HepG2 (cell line): Measurements from ENCODE around the gene HELZ2. TPM values are rescaled to one million over a fixed set of nuclear protein-coding genes. Genes with fewer than 3 reads are reported as not detected.

Source experiments
- ATAC-seq: fragments of 200-7000 bp; cut with Tn5 transposase; 3 replicates; pipeline ENCODE4 v1.9.1; 2020; ENCODE audit warnings: mild to moderate bottlenecking, moderate library complexity
- BruUV-seq: library from RNA; stranded (reverse); fragments of 400-500 nt; replicated peaks from 2 replicates; lab custom pipeline; 2021; lab: Mats Ljungman, UMichigan
- CTCF ChIA-PET: fragments of 300-600 bp; formaldehyde crosslinking; extraction: SDS; loops from one replicate; lab custom pipeline; 2021; ENCODE audit warnings: low total read pairs, inconsistent platforms, low intra/inter-chr PET ratio; lab: Yijun Ruan, JAX
- POLR2A ChIA-PET: fragments of 350-600 bp; sonication (Branson Sonifier 250); formaldehyde crosslinking; loops from one replicate; lab custom pipeline; 2020; ENCODE audit warnings: antibody characterized with exemption, inconsistent platforms; lab: Yijun Ruan, JAX
- DNase-seq: peaks from one replicate; pipeline ENCODE4 v3.0.0-alpha.2; 2015; ENCODE audit warnings: low spot score
- FAIRE-seq: peaks from 3 replicates; lab custom pipeline; 2011; peaks lifted over from hg19 to GRCh38; lab: Jason Lieb, UNC
- H2AFZ ChIP-seq: one replicate; pipeline ENCODE4 v1.6.1; 2011; ENCODE audit warnings: low read length, inconsistent platforms
- H3K27ac ChIP-seq: fragments of 300-600 bp; 3 replicates; pipeline ENCODE4 v1.8.0; 2011; ENCODE audit warnings: mixed run types, mild to moderate bottlenecking, mixed read lengths, low read length, inconsistent platforms; ENCODE audit not compliant: insufficient read depth; ENCODE audit errors: extremely low read length
- H3K27me3 ChIP-seq, 2 experiments: fragments of 200-600 bp in 1 of 2; 2 replicates in 1 of 2; 3 replicates in 1 of 2; pipeline versions ENCODE4 v1.6.0 to v1.8.0; 2011; ENCODE audit warnings: low read length in 2 of 2, mild to moderate bottlenecking in 2 of 2, moderate library complexity in 2 of 2, inconsistent platforms in 1 of 2; ENCODE audit not compliant: insufficient read depth in 2 of 2, control insufficient read depth in 1 of 2
- H3K36me3 ChIP-seq, 2 experiments: fragments of 200-600 bp in 1 of 2; replicated peaks in 1 of 2; 2 replicates in 1 of 2; 3 replicates in 1 of 2; pipeline versions ENCODE4 v1.5.1 to v1.8.0; 2011; ENCODE audit warnings: low read length in 2 of 2, inconsistent platforms in 1 of 2; ENCODE audit not compliant: insufficient read depth in 2 of 2, control insufficient read depth in 1 of 2
- H3K4me1 ChIP-seq: 2 replicates; pipeline ENCODE4 v1.5.1; 2012; ENCODE audit warnings: low read length, inconsistent platforms; ENCODE audit not compliant: insufficient read depth
- H3K4me2 ChIP-seq: 2 replicates; pipeline ENCODE4 v1.6.0; 2011; ENCODE audit warnings: low read depth, low read length, inconsistent platforms
- H3K4me3 ChIP-seq, 3 experiments: fragments of 200-600 bp in 1 of 3; sonication (generic), shearing (Covaris generic) in 1 of 3; replicated peaks in 1 of 3; 2 replicates each; pipeline ENCODE4 v1.5.1; 2011 to 2016; ENCODE audit warnings: low read length in 3 of 3, inconsistent platforms in 2 of 3, low read depth in 2 of 3, mild to moderate bottlenecking in 2 of 3, control low read depth in 1 of 3, mixed read lengths in 1 of 3; ENCODE audit not compliant: insufficient read depth in 1 of 3
- H3K79me2 ChIP-seq: one replicate; pipeline ENCODE4 v1.6.1; 2011; ENCODE audit warnings: low read length, inconsistent platforms; ENCODE audit not compliant: insufficient read depth
- H3K9ac ChIP-seq: 2 replicates; pipeline ENCODE4 v1.6.0; 2011; ENCODE audit warnings: mild to moderate bottlenecking, low read depth, low read length, inconsistent platforms; ENCODE audit not compliant: insufficient read depth
- H3K9me3 ChIP-seq: 2 replicates; pipeline ENCODE4 v1.5.1; 2012; ENCODE audit warnings: mild to moderate bottlenecking, low read length
- H4K20me1 ChIP-seq: 2 replicates; pipeline ENCODE4 v1.6.0; 2011; ENCODE audit warnings: inconsistent platforms, mild to moderate bottlenecking, low read length, moderate library complexity; ENCODE audit not compliant: insufficient read depth
- BHLHE40 ChIP-seq: IDR thresholded peaks from 2 replicates; pipeline ENCODE4 v1.6.1; 2011; ENCODE audit warnings: low read length, improper control_type of control experiment
- CBX1 ChIP-seq: IDR thresholded peaks from one replicate; pipeline ENCODE4 v1.6.1; 2016; ENCODE audit warnings: antibody characterized with exemption, low read depth
- CENPT ChIP-seq: sonication (generic); formaldehyde crosslinking; IDR thresholded peaks from 2 replicates; pipeline ENCODE4 v1.8.0; 2022; ENCODE audit warnings: low read depth, mild to moderate bottlenecking, moderate library complexity, missing genetic modification reagents
- EED ChIP-seq: sonication (generic); formaldehyde crosslinking; IDR thresholded peaks from 2 replicates; pipeline ENCODE4 v1.5.0; 2020; ENCODE audit warnings: mild to moderate bottlenecking, missing genetic modification reagents
- FLYWCH1 ChIP-seq: sonication (generic); formaldehyde crosslinking; IDR thresholded peaks from 2 replicates; pipeline ENCODE4 v1.8.1; 2023; ENCODE audit warnings: mild to moderate bottlenecking, missing genetic modification reagents
- IRF9 ChIP-seq: sonication (generic); formaldehyde crosslinking; IDR thresholded peaks from 2 replicates; pipeline ENCODE4 v1.8.0; 2022; ENCODE audit warnings: missing genetic modification reagents, mild to moderate bottlenecking, borderline replicate concordance
- KMT2B ChIP-seq: IDR thresholded peaks from 2 replicates; pipeline ENCODE4 v1.6.1; 2016; ENCODE audit warnings: missing genetic modification reagents, missing compliant biosample characterization
- MTF2 ChIP-seq: sonication (generic); formaldehyde crosslinking; IDR thresholded peaks from 2 replicates; pipeline ENCODE4 v1.5.0; 2020; ENCODE audit warnings: missing genetic modification reagents, borderline replicate concordance
- PPARG ChIP-seq: conservative IDR thresholded peaks from 2 replicates; pipeline ENCODE4 v1.6.1; 2016; ENCODE audit warnings: missing biosample characterization, missing genetic modification reagents
- ZBTB26 ChIP-seq: IDR thresholded peaks from 2 replicates; pipeline ENCODE4 v1.6.1; 2016; ENCODE audit warnings: missing compliant biosample characterization, missing genetic modification reagents, borderline replicate concordance
- ZNF207 ChIP-seq: fragments of 450-650 bp; IDR thresholded peaks from 2 replicates; pipeline ENCODE4 v1.6.1; 2016; ENCODE audit warnings: antibody characterized with exemption, borderline replicate concordance
- ZNF607 ChIP-seq: sonication (generic); formaldehyde crosslinking; IDR thresholded peaks from 2 replicates; pipeline ENCODE4 v1.5.1; 2020; ENCODE audit warnings: missing genetic modification reagents, mild to moderate bottlenecking, borderline replicate concordance
- ZNF678 ChIP-seq: sonication (generic); formaldehyde crosslinking; IDR thresholded peaks from 2 replicates; pipeline ENCODE4 v1.4.0; 2020; ENCODE audit warnings: mild to moderate bottlenecking, missing genetic modification reagents
- ZNF713 ChIP-seq: sonication (generic); formaldehyde crosslinking; IDR thresholded peaks from 2 replicates; pipeline ENCODE4 v1.4.0; 2020; ENCODE audit warnings: mild to moderate bottlenecking, missing genetic modification reagents
- ZNF746 ChIP-seq: sonication (generic); formaldehyde crosslinking; IDR thresholded peaks from 2 replicates; pipeline ENCODE4 v1.8.0; 2022; ENCODE audit warnings: mild to moderate bottlenecking, missing genetic modification reagents
- ZNF782 ChIP-seq: sonication (generic); formaldehyde crosslinking; IDR thresholded peaks from 2 replicates; pipeline ENCODE4 v1.4.0; 2020; ENCODE audit warnings: missing genetic modification reagents, mild to moderate bottlenecking, borderline replicate concordance
- WGBS: methylation state at CpG from one replicate; pipeline ENCODE4 v1.1.6; 2017; ENCODE audit warnings: low lambda C conversion rate; 5-methylcytosine and 5-hydroxymethylcytosine counted together
- in situ Hi-C: cut with HindIII; loops from 2 replicates; pipeline ENCODE4 v1.10.0; 2017; ENCODE audit warnings: low pct_unique_long_range_greater_than_20kb; ENCODE audit not compliant: extremely low pct_ligation_motif_present
- intact Hi-C: fragments of 100-400 bp; cut with micrococcal nuclease; formaldehyde crosslinking; loops from one replicate; pipeline ENCODE4 v1.10.0; 2022; ENCODE audit not compliant: unreplicated experiment
- polyA plus RNA-seq, 8 experiments: library from polyadenylated mRNA; depleted of rRNA in 3 of 8; stranded (reverse) in 7 of 8; unstranded in 1 of 8; fragments of >200 nt; fragmentation: Illumina TruSeq in 4 of 8; extraction: Trizol in 4 of 8; gene quantifications; 2 replicates each; pipeline versions ENCODE4 v1.2.1 to v1.2.3, GENCODE V29; 2011 to 2016; ENCODE audit warnings: low read depth in 4 of 8, missing spikeins in 1 of 8, mixed read lengths in 1 of 8; ENCODE audit not compliant: insufficient read depth in 1 of 8
- total RNA-seq, 5 experiments: library from RNA; depleted of rRNA; stranded (reverse); fragments of >200 nt; fragmentation: Illumina TruSeq; extraction: Trizol; gene quantifications; 2 replicates each; pipeline ENCODE4 v1.2.3, GENCODE V29; 2016; ENCODE audit warnings: low read depth in 1 of 5
- TF ChIP-seq, protein P1 (sequence below): sonication (generic); formaldehyde crosslinking; IDR thresholded peaks from 2 replicates; pipeline ENCODE4 v1.8.0; 2022; ENCODE audit warnings: missing genetic modification reagents, low read depth, mild to moderate bottlenecking, borderline replicate concordance
- TF ChIP-seq, protein P2 (sequence below): sonication (generic); formaldehyde crosslinking; conservative IDR thresholded peaks from 2 replicates; pipeline ENCODE4 v1.8.1; 2023; ENCODE audit warnings: missing genetic modification reagents
- TF ChIP-seq, protein P3 (sequence below): sonication (generic); formaldehyde crosslinking; IDR thresholded peaks from 2 replicates; pipeline ENCODE4 v1.4.0; 2020; ENCODE audit warnings: mild to moderate bottlenecking, missing genetic modification reagents

Gene HELZ2
- total and polyA plus RNA-seq, 2 of the 13 experiments (the other 11 are each of a cell fraction or from before 2014, with no cell fraction given) = 9.6 to 10.1 TPM

- Histone ChIP-seq H3K9me3 (no peaks in the 10 kb centered on the region), H3K27me3 (peaks cover 34 to 76% of the 10 kb centered on the region in 2 experiments), H3K4me1 (peaks cover 20% of the 10 kb centered on the region), H3K4me3 (no peak overlapping the region), H3K9ac (no peak overlapping the region), H3K4me2 (no peak overlapping the region), H3K36me3 (no peaks in the 10 kb centered on the region), H3K79me2 (no peaks in the 10 kb centered on the region), H3K27ac (no peak overlapping the region), H2AFZ (no peak overlapping the region), H4K20me1 (no peaks in the 10 kb centered on the region; the same call in 1 of the 2 replicates)
- ATAC-seq = no peak
- no peak for FAIRE-seq
- CTCF ChIA-PET = no interaction called here
- BruUV-seq = no TSS peak
- POLR2A ChIA-PET = interaction anchor here (1.1 to 1.6 kb wide), 2 partner anchors 9 to 80 kb away, joined by 3 read pairs; partner anchors contain the start of gene GMEB2
- in situ Hi-C loops (no loop called here), intact Hi-C loops (no loop called here)
- no peak for DNase-seq
- 54% methylated on average over 25 of the region's 58 CpGs for WGBS
- 0 out of 2 replicates have a peak, but pooled peaks have one; percentile 27 for TF ChIP-seq EED (CRISPR knock-in tag)
- TF ChIP-seq IRF9 = no peak
- no peak for TF ChIP-seq KMT2B (CRISPR knock-in tag)
- no peak for TF ChIP-seq ZBTB26
- TF ChIP-seq ZNF678 (CRISPR knock-in tag) = no peak
- TF ChIP-seq FLYWCH1 (CRISPR knock-in tag) = no peak
- TF ChIP-seq ZNF713 = no peak
- no peak for TF ChIP-seq ZNF782 (CRISPR knock-in tag)
- TF ChIP-seq MTF2 (CRISPR knock-in tag) = no peak
- TF ChIP-seq CBX1 = no peak
- TF ChIP-seq PPARG (CRISPR knock-in tag) = no peak
- TF ChIP-seq, protein P1, sequence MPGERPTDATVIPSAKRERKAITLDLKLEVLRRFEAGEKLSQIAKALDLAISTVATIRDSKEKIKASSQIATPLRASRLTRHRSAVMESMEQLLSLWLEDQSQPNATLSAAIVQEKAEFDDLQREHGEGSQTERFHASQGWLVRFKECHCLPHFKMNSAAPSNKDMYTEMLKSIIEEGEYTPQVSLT = no peak
- TF ChIP-seq, protein P2, sequence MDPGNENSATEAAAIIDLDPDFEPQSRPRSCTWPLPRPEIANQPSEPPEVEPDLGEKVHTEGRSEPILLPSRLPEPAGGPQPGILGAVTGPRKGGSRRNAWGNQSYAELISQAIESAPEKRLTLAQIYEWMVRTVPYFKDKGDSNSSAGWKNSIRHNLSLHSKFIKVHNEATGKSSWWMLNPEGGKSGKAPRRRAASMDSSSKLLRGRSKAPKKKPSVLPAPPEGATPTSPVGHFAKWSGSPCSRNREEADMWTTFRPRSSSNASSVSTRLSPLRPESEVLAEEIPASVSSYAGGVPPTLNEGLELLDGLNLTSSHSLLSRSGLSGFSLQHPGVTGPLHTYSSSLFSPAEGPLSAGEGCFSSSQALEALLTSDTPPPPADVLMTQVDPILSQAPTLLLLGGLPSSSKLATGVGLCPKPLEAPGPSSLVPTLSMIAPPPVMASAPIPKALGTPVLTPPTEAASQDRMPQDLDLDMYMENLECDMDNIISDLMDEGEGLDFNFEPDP (CRISPR knock-in tag) = no peak
- TF ChIP-seq, protein P3, sequence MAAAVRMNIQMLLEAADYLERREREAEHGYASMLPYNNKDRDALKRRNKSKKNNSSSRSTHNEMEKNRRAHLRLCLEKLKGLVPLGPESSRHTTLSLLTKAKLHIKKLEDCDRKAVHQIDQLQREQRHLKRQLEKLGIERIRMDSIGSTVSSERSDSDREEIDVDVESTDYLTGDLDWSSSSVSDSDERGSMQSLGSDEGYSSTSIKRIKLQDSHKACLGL = 0 out of 2 replicates have a peak, but pooled peaks have one; percentile 26
- TF ChIP-seq ZNF746 (CRISPR knock-in tag) = no peak
- TF ChIP-seq BHLHE40 = 0 out of 2 replicates have a peak, but pooled peaks have one; percentile 5
- no peak for TF ChIP-seq ZNF207
- no peak for TF ChIP-seq CENPT
- TF ChIP-seq ZNF607 (CRISPR knock-in tag) = no peak
Observed at GRCh38 chr20:63546956-63547724, 26.9 kb downstream of the HELZ2 start.
